Calu3 (cell line): ENCODE data around the gene LPAR3. TPM values are rescaled to one million over a fixed set of nuclear protein-coding genes. Genes with fewer than 3 reads are reported as not detected.

Source experiments
- BruUV-seq: library from RNA; stranded (reverse); fragments of 400-500 nt; replicated peaks from 2 replicates; lab custom pipeline; 2021; lab: Mats Ljungman, UMichigan
- CTCF ChIA-PET: fragments of 300-600 bp; sonication (Branson Sonifier 250); formaldehyde crosslinking; loops from one replicate; lab custom pipeline; 2022; ENCODE audit warnings: antibody characterized with exemption; lab: Charles Lee
- DNase-seq: peaks from one replicate; pipeline ENCODE4 v3.0.0; 2022
- H3K27ac Mint-ChIP-seq: one replicate; pipeline ENCODE4 v1.8.0; 2022; ENCODE audit warnings: mixed read lengths; ENCODE audit not compliant: unreplicated experiment
- H3K27me3 Mint-ChIP-seq: one replicate; pipeline ENCODE4 v1.8.0; 2022; ENCODE audit warnings: mixed read lengths; ENCODE audit not compliant: unreplicated experiment
- H3K36me3 Mint-ChIP-seq: one replicate; pipeline ENCODE4 v1.8.0; 2022; ENCODE audit warnings: mild to moderate bottlenecking, moderate library complexity, mixed read lengths; ENCODE audit not compliant: insufficient read depth, unreplicated experiment
- H3K4me1 Mint-ChIP-seq: one replicate; pipeline ENCODE4 v1.8.0; 2022; ENCODE audit warnings: mild to moderate bottlenecking, low read depth, mixed read lengths; ENCODE audit not compliant: unreplicated experiment
- H3K4me3 Mint-ChIP-seq: one replicate; pipeline ENCODE4 v1.8.0; 2022; ENCODE audit warnings: mild to moderate bottlenecking, low read depth, moderate library complexity, mixed read lengths; ENCODE audit not compliant: unreplicated experiment
- H3K9me3 Mint-ChIP-seq: one replicate; pipeline ENCODE4 v1.8.0; 2022; ENCODE audit warnings: low read depth, mixed read lengths; ENCODE audit not compliant: unreplicated experiment
- intact Hi-C: fragments of 100-400 bp; cut with micrococcal nuclease; formaldehyde crosslinking; loops from one replicate; pipeline ENCODE4 v1.10.0; 2022; ENCODE audit not compliant: unreplicated experiment
- total RNA-seq: library from RNA; stranded (reverse); gene quantifications from 2 replicates; pipeline ENCODE4 v1.2.3, GENCODE V29; 2022
- TF ChIP-seq, protein P1 (sequence below): fragments of 200-600 bp; IDR thresholded peaks from one replicate; pipeline ENCODE4 v1.8.0; 2022; ENCODE audit warnings: antibody characterized with exemption; ENCODE audit not compliant: unreplicated experiment

Gene LPAR3
- total RNA-seq, 1 experiment from 2014 or later = 14.0 TPM

DNA sequence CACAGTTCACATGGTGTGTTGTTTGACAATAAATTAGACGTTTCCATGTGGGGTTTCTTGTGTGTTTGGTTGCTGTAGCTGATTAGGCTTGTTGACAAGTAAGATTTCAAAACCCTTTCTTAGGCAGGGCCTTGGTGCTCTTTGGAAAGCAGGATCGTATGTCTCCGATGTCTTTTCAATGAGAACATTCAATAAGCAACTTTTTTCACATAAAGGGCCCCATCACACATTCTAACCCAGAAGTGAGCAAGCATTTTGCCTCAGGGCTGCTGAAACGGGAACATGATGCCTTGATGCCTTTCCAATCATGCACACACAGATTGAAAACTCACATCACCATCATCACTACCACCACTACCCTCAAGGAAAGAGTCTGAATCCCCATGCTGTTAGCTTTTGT lies 33.1 kb downstream of the LPAR3 start:
- TF ChIP-seq, protein P1, sequence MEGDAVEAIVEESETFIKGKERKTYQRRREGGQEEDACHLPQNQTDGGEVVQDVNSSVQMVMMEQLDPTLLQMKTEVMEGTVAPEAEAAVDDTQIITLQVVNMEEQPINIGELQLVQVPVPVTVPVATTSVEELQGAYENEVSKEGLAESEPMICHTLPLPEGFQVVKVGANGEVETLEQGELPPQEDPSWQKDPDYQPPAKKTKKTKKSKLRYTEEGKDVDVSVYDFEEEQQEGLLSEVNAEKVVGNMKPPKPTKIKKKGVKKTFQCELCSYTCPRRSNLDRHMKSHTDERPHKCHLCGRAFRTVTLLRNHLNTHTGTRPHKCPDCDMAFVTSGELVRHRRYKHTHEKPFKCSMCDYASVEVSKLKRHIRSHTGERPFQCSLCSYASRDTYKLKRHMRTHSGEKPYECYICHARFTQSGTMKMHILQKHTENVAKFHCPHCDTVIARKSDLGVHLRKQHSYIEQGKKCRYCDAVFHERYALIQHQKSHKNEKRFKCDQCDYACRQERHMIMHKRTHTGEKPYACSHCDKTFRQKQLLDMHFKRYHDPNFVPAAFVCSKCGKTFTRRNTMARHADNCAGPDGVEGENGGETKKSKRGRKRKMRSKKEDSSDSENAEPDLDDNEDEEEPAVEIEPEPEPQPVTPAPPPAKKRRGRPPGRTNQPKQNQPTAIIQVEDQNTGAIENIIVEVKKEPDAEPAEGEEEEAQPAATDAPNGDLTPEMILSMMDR = no peak
- Mint-ChIP-seq H3K36me3 (no peaks in the 10 kb centered on the region), H3K4me1 (no peaks in the 10 kb centered on the region), H3K9me3 (no peaks in the 10 kb centered on the region), H3K27ac (no peak overlapping the region), H3K27me3 (no peaks in the 10 kb centered on the region), H3K4me3 (no peak overlapping the region)
- CTCF ChIA-PET = interaction anchor here (0.7 kb wide), 1 partner anchor 29 kb away, joined by 4 read pairs; no protein-coding TSS in a partner anchor
- BruUV-seq = no TSS peak
- intact Hi-C loops = no loop called here
- no peak for DNase-seq

DNA sequence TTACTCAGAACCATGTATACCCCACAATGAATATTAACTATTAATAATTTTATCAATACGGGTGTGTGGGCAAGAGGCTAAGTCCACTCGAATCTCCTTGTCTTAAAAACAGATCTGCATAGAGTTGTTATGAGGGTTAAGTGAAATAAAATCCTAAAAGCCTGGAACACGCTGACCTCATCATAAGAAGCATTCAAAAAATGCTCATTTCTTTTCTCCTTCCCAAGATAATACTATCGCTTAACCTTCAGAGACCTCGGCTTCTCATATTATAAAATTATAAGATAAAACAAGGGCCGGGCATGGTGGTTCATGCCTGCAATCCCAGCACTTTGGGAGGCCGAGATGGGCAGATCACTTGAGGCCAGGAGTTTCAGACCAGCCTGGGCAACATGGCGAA lies 35.1 kb downstream of the LPAR3 start:
- no peak for DNase-seq
- no TSS peak for BruUV-seq
- H3K4me1 Mint-ChIP-seq = peaks cover 19% of the 10 kb centered on the region

DNA sequence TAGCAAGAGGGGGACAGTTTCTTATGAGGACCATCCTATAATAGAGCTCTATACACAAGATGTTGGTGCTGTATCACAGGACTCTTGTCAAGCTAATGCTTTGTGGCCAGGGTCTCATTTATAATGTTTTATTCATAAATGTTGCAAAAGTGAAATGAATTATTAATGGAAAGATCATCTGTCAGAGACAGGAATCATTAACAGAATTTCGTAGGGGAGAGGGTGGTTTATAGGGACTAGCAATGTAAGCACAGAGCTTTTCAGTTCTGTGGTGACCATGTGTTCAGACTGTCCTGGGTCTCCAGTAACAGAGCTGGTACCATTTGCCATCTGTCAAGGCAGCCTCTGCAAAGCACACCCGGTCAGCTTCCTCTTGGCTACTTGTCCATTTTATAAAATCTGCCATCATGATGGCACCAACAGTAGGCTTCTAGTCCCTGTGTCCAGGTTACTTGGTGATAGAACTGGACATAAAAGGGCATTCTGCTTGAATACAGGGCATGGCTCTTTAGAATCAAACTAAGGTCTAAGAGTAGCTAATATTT lies 36.2 kb downstream of the LPAR3 start:
- no peak for DNase-seq
- TF ChIP-seq, protein P1 = no peak
- CTCF ChIA-PET = no interaction called here

More for the DNA sequence above, 35.1 kb downstream of the LPAR3 start:
- CTCF ChIA-PET = no interaction called here
- H3K4me3 Mint-ChIP-seq = no peak overlapping the region
- no peak overlapping the region for H3K27ac Mint-ChIP-seq
- no peaks in the 10 kb centered on the region for H3K27me3 Mint-ChIP-seq
- intact Hi-C loops = no loop called here
- H3K36me3 Mint-ChIP-seq = no peaks in the 10 kb centered on the region
- TF ChIP-seq, protein P1 = no peak
- H3K9me3 Mint-ChIP-seq = no peaks in the 10 kb centered on the region

DNA sequence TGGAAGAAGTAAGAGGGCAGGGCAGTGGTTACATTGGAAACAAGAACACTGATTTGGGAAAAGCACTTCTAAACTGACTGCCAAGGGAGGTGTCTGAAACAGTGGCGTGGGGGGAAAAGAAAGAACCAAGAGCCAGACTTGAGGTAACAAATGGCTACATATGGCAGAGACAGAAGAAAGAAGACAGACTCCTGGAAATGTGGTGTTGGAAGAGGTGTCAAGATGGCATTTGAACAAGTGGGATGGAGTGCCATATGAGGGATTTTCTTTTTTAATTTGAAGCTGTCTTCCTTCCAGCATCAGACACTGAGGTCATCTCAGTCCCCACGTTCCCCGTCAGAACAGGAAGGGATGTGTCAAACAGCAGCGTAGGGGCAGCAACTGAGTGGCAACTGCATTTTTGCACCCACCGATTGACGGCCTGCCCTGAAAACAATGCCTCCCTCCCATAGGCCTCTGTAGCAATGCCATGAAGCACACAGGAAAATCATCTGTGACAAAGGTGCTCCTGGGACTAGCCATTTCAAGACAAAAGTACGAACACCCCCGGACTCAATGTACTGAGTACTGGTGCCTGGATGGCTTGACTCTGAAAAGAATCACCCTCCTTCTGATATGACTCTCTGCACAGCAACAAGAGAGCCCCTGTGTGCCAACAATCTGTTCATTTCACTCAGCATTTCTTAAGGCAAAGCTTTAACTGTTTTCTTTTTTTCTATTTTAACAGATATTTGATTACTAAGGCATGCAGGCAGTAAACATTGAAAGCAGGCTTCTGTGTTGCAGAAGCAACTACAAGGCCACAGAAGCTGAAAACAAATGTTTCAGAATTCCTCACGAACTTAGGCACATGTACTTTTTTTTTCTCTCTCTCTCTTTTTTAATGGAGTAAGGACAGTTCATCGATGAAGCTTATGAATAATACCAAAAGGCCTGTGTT lies 37.0 kb downstream of the LPAR3 start:
- Mint-ChIP-seq H3K27ac (no peak overlapping the region), H3K4me3 (no peak overlapping the region), H3K27me3 (no peaks in the 10 kb centered on the region), H3K9me3 (peaks cover 3% of the 10 kb centered on the region), H3K36me3 (peaks cover 5% of the 10 kb centered on the region), H3K4me1 (peaks cover 36% of the 10 kb centered on the region)
- intact Hi-C loops = no loop called here
- DNase-seq = no peak
- TF ChIP-seq, protein P1 = no peak
- no TSS peak for BruUV-seq
- CTCF ChIA-PET = no interaction called here

More for the DNA sequence above, 36.2 kb downstream of the LPAR3 start:
- H3K9me3 Mint-ChIP-seq = peaks cover 3% of the 10 kb centered on the region
- intact Hi-C loops = no loop called here
- no peak overlapping the region for H3K4me3 Mint-ChIP-seq
- H3K4me1 Mint-ChIP-seq = peaks cover 30% of the 10 kb centered on the region
- BruUV-seq = no TSS peak
- no peaks in the 10 kb centered on the region for H3K27me3 Mint-ChIP-seq
- H3K27ac Mint-ChIP-seq = no peak overlapping the region
- peaks cover under 1% of the 10 kb centered on the region for H3K36me3 Mint-ChIP-seq
